Stimulated activated CD8-positive, alpha-beta memory T cell treated with anti-CD3 and anti-CD28 coated beads, Interleukin-7, amount 100 ng/mL, for 1 hour (primary cell): ENCODE measurements around the gene SERPINE2.
"Not testable (repeated sequence)": the region's sequence is repeated elsewhere in the genome, so short reads cannot be mapped to it uniquely, and the experiment has no call there.

Source experiments
- DNase-seq, 2 donors: peaks; one replicate each; pipeline ENCODE4 v3.0.0-alpha.2; 2020; ENCODE audit warnings: low read depth in 2 of 2

SERPINE2 gene

GRCh38 chr2:223943561-223944008, 95.5 kb downstream of the SERPINE2 start:
- DNase-seq: no peak

DNA sequence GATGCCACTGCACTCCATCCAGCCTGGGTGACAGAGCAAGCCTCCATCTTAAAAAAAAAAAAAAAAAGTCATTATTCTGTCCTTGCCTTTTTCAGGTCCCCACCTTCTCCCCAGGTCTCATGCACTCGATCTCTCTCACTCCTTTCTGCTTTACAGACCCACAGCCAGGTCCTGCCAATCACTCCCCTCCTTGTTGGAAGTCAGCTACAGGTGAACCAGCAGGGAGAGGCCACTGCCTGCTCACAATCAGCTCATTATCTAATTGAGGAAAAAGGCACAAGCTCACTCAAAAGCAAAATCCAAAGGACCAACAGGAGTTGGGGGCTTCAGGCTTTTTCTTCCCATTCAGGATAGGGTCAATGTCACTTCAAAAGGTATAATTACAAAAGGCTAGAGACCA, 96.0 kb downstream of the SERPINE2 start:
- no peak for DNase-seq

DNA sequence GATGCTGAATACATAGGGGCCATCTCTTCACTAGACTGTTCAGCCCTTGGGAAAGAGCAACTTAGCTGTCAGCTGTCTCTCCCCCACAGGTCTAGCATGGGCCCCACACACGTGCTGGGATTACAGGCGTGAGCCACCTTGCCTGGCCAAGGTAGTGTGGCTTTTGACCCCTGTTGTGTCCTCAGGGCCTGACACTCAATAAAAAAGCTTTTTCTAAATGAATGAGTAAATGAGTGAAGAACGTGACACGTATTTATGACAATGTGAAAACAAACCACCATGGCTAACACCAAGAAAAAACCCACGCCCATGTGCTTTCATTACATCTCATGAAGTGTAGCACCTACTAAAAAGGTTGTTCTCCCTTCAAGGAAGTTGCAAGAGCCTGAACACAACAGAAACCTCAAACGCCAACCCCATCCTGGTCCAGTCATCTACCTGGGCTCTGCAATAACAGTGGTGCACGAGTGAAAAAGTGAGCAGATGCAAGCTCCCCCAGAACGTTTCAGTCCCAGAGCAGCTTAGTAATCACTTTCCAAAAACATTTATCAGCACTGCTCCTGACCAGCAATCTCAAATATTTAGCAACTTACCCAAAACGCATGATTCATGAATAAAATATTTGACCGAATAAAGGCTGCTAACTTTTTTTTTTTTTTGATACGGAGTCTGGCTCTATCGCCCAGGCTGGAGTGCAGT, 97.4 kb downstream of the SERPINE2 start:
- DNase-seq: no peak

DNA sequence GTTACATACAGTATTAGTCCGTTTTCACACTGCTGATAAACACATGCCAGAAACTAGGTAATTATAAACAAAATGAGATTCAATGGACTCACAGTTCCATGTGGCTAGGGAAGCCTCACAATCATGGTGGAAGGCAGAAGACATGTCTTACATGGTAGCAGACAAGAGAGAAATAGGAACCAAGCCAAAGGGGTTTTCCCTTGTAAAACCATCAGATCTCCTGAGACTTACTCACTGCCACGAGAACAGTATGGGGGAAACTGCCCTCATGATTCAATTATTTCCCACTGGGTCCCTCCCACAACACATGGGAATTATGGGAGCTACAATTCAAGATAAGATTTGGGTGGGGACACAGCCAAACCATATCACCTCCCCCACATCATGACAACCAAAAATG, 99.6 kb downstream of the SERPINE2 start:
- not testable (repeated sequence) for DNase-seq

DNA sequence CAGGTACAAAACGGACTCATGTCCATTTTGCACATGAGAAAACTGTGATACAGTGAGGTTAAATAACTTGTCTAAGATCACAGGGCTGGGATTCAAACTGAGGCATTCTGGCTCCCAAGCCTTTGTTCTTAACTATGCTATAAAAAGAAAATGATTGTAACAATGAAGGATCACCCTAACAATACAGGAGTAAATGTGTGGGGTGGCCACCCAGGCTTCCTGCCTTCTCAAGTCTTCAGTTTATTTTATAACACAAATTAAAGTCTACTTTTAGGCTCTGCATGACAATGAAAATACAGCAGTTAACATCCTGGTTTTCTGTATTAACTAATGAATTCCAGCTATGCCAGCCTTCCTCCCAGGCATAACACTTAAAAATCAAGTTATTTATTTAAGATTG, 101.6 kb downstream of the SERPINE2 start:
- no peak for DNase-seq

DNA sequence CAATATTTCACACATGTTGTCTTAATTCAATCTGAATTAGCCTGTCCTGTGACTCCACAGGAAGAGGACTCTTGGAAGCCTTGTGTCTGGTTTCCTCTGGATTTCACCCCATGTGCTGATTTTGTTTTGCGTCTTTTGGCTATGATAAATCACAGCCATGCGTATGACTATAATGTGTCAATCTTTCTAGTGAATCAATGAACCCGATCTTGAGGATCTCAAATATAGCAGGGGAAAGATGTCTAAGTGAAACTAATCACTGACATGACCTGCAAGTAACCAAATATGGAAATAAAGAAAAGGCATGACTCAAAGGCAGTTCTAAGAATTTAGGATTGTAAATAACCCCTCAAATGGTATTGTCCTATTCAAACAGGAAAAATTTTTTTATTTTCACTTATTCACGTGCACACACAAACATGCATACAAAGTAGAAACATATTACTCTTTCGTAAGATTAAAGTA, 102.2 kb downstream of the SERPINE2 start:
- no peak for DNase-seq

GRCh38 chr2:223935459-223936125, 103.5 kb downstream of the SERPINE2 start:
- DNase-seq: no peak

DNA sequence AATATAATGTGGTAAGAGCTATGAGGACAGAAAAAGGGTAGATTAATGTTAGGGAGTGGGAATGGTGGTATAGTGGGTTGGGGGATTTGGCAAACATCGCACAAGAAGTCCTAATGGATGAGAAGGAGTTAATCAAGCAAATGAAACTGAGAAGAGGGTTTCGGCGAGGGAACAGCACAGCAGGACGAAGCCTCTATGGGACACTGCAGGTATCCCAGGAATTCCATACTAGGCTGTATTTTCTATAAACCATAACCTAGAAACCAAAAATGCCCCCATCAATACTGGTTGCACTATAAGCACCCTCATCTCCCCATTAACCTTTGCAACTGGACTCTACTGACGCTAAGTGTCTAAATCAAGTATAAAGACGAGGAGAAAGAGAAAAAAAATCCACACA, 104.2 kb downstream of the SERPINE2 start:
- no peak for DNase-seq

DNA sequence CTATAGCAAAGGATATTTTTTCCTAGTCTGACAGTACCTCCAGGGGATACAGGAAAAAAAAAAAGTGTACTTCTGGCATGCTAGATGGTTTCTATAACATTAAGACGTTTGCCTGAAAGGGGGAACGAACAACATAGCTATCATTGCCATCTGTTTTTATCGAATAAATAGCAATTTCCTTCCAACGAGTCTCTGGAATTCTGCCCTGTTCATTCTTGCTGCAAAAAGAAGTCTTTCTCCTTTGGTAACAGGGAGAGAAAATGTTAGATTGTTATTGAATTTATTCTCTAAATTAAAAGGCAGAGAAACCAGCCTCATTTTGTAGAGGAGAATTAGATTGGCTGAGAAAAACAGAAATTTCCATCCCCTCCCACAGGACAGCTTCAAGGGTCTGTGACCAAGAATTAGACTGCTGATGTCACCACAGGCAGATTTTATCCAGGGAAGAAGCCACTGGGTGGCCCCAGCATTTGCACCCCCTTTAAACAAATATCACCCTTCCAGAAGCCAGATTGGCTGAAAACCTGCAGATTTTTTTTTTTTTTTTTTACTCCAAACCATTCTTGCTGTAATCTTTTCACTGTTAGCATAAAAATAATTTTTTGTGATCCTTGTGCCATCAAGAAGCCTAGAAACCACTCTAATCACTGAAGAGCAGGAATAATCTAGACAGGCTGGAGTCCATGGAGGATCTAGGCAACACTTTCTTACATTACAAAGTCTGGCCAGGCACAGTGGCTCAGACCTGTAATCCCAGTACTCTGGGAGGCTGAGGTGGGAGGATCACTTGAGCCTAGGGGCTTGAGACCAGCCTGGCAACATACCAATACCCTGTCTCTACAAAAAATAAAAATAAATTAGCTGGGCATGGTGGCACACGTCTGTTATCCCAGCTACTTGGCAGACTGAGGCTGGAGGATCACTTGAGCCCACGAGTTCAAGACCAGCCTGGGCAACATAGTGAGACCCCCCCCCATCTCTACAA, 106.0 kb downstream of the SERPINE2 start:
- DNase-seq: no peak

GRCh38 chr2:223930103-223930976, 108.7 kb downstream of the SERPINE2 start:
- DNase-seq: no peak

DNA sequence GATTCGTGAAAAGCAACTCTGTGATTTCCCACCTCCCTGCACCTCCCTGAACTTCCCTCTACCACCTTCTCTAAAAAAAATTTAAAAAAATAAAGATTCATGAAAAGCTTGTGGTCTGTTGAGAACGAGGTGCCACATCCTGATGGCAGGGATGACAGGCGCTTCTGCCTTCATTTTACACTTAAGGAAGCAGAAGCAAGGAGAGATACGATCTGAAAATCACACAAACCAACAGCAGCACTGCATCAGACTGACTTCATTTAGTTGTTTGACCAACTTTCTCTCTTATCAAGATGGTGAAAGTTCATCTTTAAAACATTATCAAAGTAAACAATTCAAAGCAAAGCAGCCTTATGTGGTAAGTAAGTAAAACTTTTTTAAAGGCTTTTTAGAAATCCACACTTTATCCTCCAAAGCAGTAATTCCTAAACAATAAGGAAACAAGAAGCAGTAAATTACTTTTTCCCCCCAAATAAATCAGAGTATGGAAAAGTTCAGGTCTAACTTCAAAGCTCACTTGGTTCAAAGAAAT, 109.4 kb downstream of the SERPINE2 start:
- DNase-seq: no peak

DNA sequence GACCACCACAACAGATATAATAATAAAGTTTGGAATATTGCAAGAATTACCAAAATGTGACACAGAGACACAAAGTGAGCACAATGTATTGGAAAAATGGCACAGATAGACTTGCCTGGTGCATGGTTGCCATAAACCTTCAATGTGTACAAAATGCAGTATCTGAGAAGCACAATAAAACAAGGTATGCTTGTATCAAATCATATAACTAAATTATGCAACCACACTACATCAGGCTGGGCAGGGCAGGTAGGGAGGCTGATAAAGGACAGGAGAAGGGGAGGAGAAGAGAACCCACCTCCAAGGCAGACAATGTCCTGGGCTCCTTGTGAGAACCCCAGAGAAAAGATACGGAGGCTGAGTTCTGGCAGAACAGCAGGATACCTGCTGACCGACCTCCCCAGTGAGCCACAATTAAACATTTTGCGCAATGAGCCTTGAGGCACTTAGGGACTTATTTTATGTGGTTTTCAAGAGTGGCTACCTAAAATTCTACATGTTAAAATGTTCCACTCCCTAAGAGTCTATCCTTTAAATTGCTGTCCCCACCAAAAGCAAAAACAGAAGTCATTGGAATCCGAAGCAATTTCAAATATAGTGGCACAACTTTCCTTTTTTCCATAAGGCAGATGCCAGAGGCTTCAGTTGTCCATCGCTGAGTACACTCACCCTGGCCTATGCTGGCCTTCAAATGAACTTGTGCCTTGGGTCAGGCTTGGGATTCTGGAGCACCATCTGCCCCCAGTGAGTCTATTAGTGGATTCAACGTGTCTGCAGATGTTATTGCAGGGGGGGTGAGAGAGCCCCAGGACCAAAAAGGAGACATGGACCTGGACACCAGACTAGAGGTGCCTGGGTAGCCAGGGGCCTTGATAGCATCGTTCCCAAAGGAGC, 110.7 kb downstream of the SERPINE2 start:
- DNase-seq: no peak

DNA sequence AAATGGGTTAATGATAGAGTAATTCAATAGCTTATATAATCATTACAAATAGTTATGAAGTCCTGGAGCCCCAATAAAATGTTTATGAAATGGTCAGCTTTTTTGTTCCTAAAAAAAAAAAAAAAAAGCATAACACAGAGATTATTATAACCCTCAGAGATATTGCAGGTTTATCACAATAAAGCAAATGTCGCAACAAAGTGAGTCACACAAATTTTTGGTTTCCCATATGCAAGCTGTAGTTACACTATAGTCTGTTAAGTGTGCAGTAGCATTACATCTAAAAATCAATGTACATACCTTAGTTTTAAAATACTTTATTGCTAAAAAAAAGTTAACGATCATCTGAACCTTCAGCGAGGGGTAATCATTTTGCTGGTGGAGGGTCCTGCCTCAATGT, 114.0 kb downstream of the SERPINE2 start:
- DNase-seq: no peak
